Thyroid gland (tissue), 4 donors: ENCODE data around the gene UBL3.

Source experiments
- CTCF ChIP-seq, 6 experiments: fragments of 200-600 bp in 3 of 6; fragments of 450-650 bp in 3 of 6; sonication (generic) in 3 of 6; IDR thresholded peaks; one replicate each; pipeline ENCODE4 v1.5.1; 2016 to 2019; ENCODE audit warnings: antibody characterized with exemption in 6 of 6, mild to moderate bottlenecking in 2 of 6, inconsistent platforms in 1 of 6, moderate library complexity in 1 of 6
- POLR2A ChIP-seq, 2 donors: fragments of 450-650 bp; IDR thresholded peaks; one replicate each; pipeline ENCODE4 v1.6.1; 2017; ENCODE audit warnings: antibody characterized with exemption in 2 of 2, mild to moderate bottlenecking in 2 of 2, moderate library complexity in 1 of 2

GRCh38 chr13:29786698-29787097 lies 63.7 kb downstream of the UBL3 start:
- no peak for TF ChIP-seq CTCF (IDR thresholded peaks at IDR 0.05)
- TF ChIP-seq POLR2A (IDR thresholded peaks at IDR 0.05), result no peak
